ENCODE data around the gene MCAT. TPM values are rescaled to one million over a fixed set of nuclear protein-coding genes. Genes with fewer than 3 reads are reported as not detected.

Gene MCAT
- total and polyA plus RNA-seq, 11 donors = 13.4 to 32.6 (median 15.7) TPM

DNA sequence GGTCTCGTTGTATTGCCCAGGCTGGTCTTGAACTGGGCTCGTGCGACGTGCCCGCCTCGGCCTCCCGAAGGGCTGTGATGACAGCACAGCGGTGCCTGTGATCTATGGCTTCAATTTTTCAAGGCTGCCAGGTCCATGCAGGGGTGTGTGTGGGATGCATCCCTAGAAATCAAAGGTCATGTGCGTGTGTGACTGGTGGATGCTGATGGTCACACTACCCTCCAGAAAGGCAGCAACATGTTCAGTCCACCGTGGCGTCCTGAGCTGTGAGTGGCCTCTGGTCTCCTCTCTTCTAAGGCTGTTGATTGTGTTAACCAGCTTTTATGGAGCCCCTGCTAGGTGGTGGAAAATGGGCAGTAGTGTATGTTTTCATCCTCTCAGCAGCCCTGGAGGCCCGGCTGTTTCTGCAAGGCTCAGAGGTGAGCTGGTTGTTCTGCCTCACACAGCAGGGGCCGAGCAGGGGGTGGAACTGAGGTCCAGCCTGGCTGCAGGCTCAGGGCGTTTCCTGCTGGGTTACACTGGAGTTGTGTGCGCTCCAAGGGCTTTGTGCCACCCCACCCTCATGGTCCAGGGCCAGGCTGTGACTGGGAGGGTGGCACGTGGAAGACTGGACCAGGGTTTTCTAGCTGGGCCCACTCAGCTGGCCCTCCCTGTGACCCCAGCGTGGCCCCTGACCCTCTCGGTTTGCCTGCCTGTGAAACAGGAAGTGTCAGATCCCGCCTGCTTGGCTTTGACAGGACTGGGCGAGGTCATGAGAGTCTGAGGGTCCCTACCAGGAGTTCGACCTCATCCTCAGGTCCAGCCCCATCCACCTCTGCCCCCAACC, 25.0 kb downstream of the MCAT start:
- 79 to 86% (median 84%) methylated on average over 14 to 21 of the region's 21 CpGs for WGBS, 4 donors
- peaks cover 0 to 11% (median 1%) of the 10 kb centered on the region in 9 donors for H3K27me3 ChIP-seq
- H3K27ac ChIP-seq = no peak overlapping the region
- no peak overlapping the region for H3K4me3 ChIP-seq
- TF ChIP-seq POLR2A (IDR thresholded peaks at IDR 0.05) = no peak
- TF ChIP-seq, protein P1, sequence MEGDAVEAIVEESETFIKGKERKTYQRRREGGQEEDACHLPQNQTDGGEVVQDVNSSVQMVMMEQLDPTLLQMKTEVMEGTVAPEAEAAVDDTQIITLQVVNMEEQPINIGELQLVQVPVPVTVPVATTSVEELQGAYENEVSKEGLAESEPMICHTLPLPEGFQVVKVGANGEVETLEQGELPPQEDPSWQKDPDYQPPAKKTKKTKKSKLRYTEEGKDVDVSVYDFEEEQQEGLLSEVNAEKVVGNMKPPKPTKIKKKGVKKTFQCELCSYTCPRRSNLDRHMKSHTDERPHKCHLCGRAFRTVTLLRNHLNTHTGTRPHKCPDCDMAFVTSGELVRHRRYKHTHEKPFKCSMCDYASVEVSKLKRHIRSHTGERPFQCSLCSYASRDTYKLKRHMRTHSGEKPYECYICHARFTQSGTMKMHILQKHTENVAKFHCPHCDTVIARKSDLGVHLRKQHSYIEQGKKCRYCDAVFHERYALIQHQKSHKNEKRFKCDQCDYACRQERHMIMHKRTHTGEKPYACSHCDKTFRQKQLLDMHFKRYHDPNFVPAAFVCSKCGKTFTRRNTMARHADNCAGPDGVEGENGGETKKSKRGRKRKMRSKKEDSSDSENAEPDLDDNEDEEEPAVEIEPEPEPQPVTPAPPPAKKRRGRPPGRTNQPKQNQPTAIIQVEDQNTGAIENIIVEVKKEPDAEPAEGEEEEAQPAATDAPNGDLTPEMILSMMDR (IDR thresholded peaks at IDR 0.05) = no peak
- H3K9me3 ChIP-seq = no peaks in the 10 kb centered on the region
- peak in 2 of 4 donors; percentile 19 to 28 for ATAC-seq
- no peaks in the 10 kb centered on the region for H3K36me3 ChIP-seq
- no peak for DNase-seq
- intact Hi-C loops (cut with DNase I) = no loop called here
- H3K4me1 ChIP-seq = peaks cover 0 to 14% (median 0%) of the 10 kb centered on the region in 12 donors

DNA sequence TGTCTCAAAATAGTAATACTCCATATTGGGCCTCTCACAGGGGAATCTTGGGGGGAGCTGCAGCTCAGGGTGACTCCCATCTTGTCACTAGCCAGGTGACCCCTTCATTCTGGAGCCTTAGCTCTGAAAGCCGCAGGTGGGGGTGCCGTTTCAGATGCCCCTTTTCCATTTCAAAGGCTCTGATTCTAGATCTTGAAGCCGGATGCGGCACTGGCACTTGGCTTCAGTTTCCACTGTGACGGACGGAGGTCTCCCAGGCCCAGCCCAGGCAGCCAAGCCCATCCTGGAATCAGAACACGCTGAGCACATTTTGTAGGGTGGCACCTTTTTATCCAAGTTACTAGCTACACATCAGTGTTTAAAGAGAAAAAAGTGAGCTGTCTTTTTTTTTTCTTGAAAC, 26.3 kb downstream of the MCAT start:
- Histone ChIP-seq H3K36me3 (no peaks in the 10 kb centered on the region), H3K27ac (no peak overlapping the region), H3K4me1 (peaks cover 0 to 9% (median 0%) of the 10 kb centered on the region in 12 donors), H3K27me3 (peaks cover 0 to 24% (median 8%) of the 10 kb centered on the region in 9 donors), H3K9me3 (no peaks in the 10 kb centered on the region), H3K4me3 (no peak overlapping the region)
- WGBS, 4 donors = 89 to 95% (median 92%) methylated on average over 7 of the region's 7 CpGs
- ATAC-seq = no peak
- DNase-seq = no peak
- TF ChIP-seq, protein P1 (IDR thresholded peaks at IDR 0.05) = no peak
- TF ChIP-seq POLR2A (IDR thresholded peaks at IDR 0.05) = no peak
- intact Hi-C loops (cut with DNase I) = no loop called here

DNA sequence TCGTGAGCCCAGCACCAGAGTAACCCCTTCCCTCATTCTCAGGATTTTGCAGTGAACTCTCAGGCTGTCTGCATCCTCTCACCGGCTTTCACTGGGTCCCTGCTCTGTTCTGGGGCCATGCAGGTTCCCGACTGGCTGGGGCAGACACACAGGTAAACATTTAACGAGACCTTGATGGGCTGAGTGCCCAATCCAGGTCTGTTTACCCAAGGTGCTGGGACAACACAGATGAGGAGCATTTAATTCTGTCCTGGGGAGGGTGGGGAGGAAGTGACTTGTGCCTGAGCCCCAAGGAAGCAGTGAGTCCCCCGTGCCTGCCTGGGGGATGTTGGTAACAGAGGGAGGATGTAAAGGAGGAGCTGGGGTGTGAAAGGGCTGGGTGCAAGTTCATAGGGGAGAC, 28.2 kb downstream of the MCAT start:
- no peak for ATAC-seq
- WGBS, 4 donors = 60 to 78% (median 60%) methylated on average over 5 of the region's 5 CpGs

More for the DNA sequence above, 28.2 kb downstream of the MCAT start:
- Histone ChIP-seq H3K9me3 (no peaks in the 10 kb centered on the region), H3K27me3 (peaks cover 0 to 38% (median 15%) of the 10 kb centered on the region in 9 donors), H3K36me3 (no peaks in the 10 kb centered on the region), H3K4me1 (peaks cover 0 to 26% (median 13%) of the 10 kb centered on the region in 12 donors), H3K4me3 (no peak overlapping the region), H3K27ac (no peak overlapping the region)
- no peak for DNase-seq
- TF ChIP-seq, protein P1 (IDR thresholded peaks at IDR 0.05) = no peak
- no peak for TF ChIP-seq POLR2A (IDR thresholded peaks at IDR 0.05)
- intact Hi-C loops (cut with DNase I) = no loop called here
